22Rv1 (cell line): ENCODE data around the gene NBPF3.

Experiments
- ZFX ChIP-seq: fragments of 450-650 bp; IDR thresholded peaks from 2 replicates; pipeline ENCODE4 v1.6.1; 2017; ENCODE audit warnings: antibody characterized with exemption, borderline replicate concordance
- TF ChIP-seq, protein P1 (sequence below): fragments of 450-650 bp; IDR thresholded peaks from 2 replicates; pipeline ENCODE4 v1.5.1; 2017; ENCODE audit warnings: mild to moderate bottlenecking

DNA sequence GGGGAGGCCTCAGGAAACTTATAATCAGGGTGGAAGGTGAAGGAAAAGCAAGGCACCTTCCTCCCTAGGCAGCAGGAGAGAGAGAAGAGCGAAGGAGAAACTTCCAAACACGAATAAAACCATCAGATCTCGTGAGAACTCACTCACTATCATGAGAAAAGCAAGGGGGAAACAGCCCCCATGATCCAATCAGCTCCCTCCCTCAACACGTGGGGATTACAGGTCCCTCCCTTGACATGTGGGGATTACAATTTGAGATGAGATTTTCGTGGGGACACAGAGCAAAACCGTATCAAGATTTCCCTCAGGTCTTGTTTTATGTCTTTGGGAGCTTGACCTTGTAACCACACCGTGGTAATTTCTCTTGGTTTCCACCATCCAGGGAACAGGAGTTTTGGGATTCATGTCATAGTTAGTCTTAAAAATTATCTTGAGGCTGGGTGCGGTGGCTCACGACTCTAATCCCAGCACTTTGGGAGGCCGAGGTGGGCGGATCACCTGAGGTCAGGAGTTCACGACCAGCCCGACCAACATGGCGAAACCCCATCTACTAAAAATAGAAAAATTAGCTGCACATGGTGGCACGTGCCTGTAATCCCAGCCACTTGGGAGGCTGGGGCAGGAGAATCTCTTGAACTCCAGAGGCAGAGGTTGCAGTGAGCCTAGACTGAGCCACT, 47.2 kb upstream of the NBPF3 start:
- TF ChIP-seq, protein P1, sequence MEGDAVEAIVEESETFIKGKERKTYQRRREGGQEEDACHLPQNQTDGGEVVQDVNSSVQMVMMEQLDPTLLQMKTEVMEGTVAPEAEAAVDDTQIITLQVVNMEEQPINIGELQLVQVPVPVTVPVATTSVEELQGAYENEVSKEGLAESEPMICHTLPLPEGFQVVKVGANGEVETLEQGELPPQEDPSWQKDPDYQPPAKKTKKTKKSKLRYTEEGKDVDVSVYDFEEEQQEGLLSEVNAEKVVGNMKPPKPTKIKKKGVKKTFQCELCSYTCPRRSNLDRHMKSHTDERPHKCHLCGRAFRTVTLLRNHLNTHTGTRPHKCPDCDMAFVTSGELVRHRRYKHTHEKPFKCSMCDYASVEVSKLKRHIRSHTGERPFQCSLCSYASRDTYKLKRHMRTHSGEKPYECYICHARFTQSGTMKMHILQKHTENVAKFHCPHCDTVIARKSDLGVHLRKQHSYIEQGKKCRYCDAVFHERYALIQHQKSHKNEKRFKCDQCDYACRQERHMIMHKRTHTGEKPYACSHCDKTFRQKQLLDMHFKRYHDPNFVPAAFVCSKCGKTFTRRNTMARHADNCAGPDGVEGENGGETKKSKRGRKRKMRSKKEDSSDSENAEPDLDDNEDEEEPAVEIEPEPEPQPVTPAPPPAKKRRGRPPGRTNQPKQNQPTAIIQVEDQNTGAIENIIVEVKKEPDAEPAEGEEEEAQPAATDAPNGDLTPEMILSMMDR = no peak
- no peak for TF ChIP-seq ZFX
